GM18909 (cell line): ENCODE data around the gene WRAP73.
A peak's percentile ranks its signal among the peaks of the same experiment; 100 is the strongest.

Source experiments
- ATAC-seq: cut with Tn5 transposase; IDR thresholded peaks from one replicate; pipeline ENCODE4 v1.9.1; 2021; ENCODE audit warnings: mild to moderate bottlenecking; ENCODE audit not compliant: unreplicated experiment, poor library complexity

WRAP73 gene

GRCh38 chr1:3683197-3683596 lies 33.3 kb upstream of the WRAP73 start:
- ATAC-seq = no peak

GRCh38 chr1:3681898-3682806 lies 32.2 kb upstream of the WRAP73 start:
- no peak for ATAC-seq

- no peak for ATAC-seq
Observed at GRCh38 chr1:3681231-3681897, 31.5 kb upstream of the WRAP73 start.

- no peak for ATAC-seq
Observed at GRCh38 chr1:3680488-3681230, 30.8 kb upstream of the WRAP73 start.

- no peak for ATAC-seq
Observed at GRCh38 chr1:3679799-3680453, 30.0 kb upstream of the WRAP73 start.

GRCh38 chr1:3679098-3679555 lies 29.2 kb upstream of the WRAP73 start:
- ATAC-seq = no peak

- ATAC-seq = no peak
Observed at GRCh38 chr1:3678361-3679097, 28.6 kb upstream of the WRAP73 start.

- ATAC-seq = peak; percentile 15
Observed at GRCh38 chr1:3677484-3677883, 27.6 kb upstream of the WRAP73 start.

GRCh38 chr1:3676581-3677470 lies 26.9 kb upstream of the WRAP73 start:
- ATAC-seq = peak; percentile 67

GRCh38 chr1:3675436-3675835 lies 25.5 kb upstream of the WRAP73 start:
- no peak for ATAC-seq

GRCh38 chr1:3674100-3675094 lies 24.5 kb upstream of the WRAP73 start:
- no peak for ATAC-seq

GRCh38 chr1:3673381-3674099 lies 23.6 kb upstream of the WRAP73 start:
- no peak for ATAC-seq

GRCh38 chr1:3672971-3673361 lies 23.1 kb upstream of the WRAP73 start:
- ATAC-seq = no peak

GRCh38 chr1:3672231-3672970 lies 22.5 kb upstream of the WRAP73 start:
- no peak for ATAC-seq

- no peak for ATAC-seq
Observed at GRCh38 chr1:3671371-3672180, 21.7 kb upstream of the WRAP73 start.
